IPS-11a (cell line): Measurements from ENCODE around the gene ECE2.
"Not testable (repeated sequence)": the region's sequence is repeated elsewhere in the genome, so short reads cannot be mapped to it uniquely, and the experiment has no call there.

ENCODE experiments used
- H3K4me3 ChIP-seq: one replicate; pipeline ENCODE4 v1.5.1; 2013; ENCODE audit warnings: low read depth, low read length, control low read depth

ECE2 gene

GRCh38 chr3:184262764-184263179, 13.1 kb upstream of the ECE2 start:
- H3K4me3 ChIP-seq, result peak overlapping the region; percentile 17

- not testable (repeated sequence) for H3K4me3 ChIP-seq
Observed at GRCh38 chr3:184267249-184267648, 8.6 kb upstream of the ECE2 start.

- no peak overlapping the region for H3K4me3 ChIP-seq
Observed at GRCh38 chr3:184272269-184272668, 3.6 kb upstream of the ECE2 start.

GRCh38 chr3:184275381-184275701, 481 bp upstream of the ECE2 start:
- H3K4me3 ChIP-seq, result peak overlapping the region; percentile 1

- no peak overlapping the region for H3K4me3 ChIP-seq
Observed at GRCh38 chr3:184277366-184277765, 1.5 kb downstream of the ECE2 start.

GRCh38 chr3:184282941-184283340, 7.1 kb downstream of the ECE2 start:
- no peak overlapping the region for H3K4me3 ChIP-seq

GRCh38 chr3:184283681-184284080, 7.9 kb downstream of the ECE2 start:
- no peak overlapping the region for H3K4me3 ChIP-seq

- no peak overlapping the region for H3K4me3 ChIP-seq
Observed at GRCh38 chr3:184284696-184285095, 8.9 kb downstream of the ECE2 start.

- H3K4me3 ChIP-seq, result no peak overlapping the region
Observed at GRCh38 chr3:184289426-184289938, 13.7 kb downstream of the ECE2 start.

- H3K4me3 ChIP-seq, result no peak overlapping the region
Observed at GRCh38 chr3:184290331-184290730, 14.5 kb downstream of the ECE2 start.

GRCh38 chr3:184291044-184291737, 15.4 kb downstream of the ECE2 start:
- no peak overlapping the region for H3K4me3 ChIP-seq

- H3K4me3 ChIP-seq, result no peak overlapping the region
Observed at GRCh38 chr3:184291738-184292445, 16.1 kb downstream of the ECE2 start.

- H3K4me3 ChIP-seq, result no peak overlapping the region
Observed at GRCh38 chr3:184295771-184296170, 19.9 kb downstream of the ECE2 start.

- H3K4me3 ChIP-seq, result no peak overlapping the region
Observed at GRCh38 chr3:184296616-184297015, 20.8 kb downstream of the ECE2 start.

GRCh38 chr3:184298759-184299487, 23.1 kb downstream of the ECE2 start, which contains the start of gene PSMD2:
Gene PSMD2, plus strand, starts transcription at chr3:184299241. Its CDS starts 26 bp downstream, at chr3:184299267.
- peak within 1 kb of the TSS; percentile 83 for H3K4me3 ChIP-seq

GRCh38 chr3:184299488-184300377, 23.9 kb downstream of the ECE2 start:
- peak overlapping the region; percentile 83 for H3K4me3 ChIP-seq

GRCh38 chr3:184300378-184300720, 24.5 kb downstream of the ECE2 start:
- H3K4me3 ChIP-seq, result peak overlapping the region; percentile 83

- H3K4me3 ChIP-seq, result no peak overlapping the region
Observed at GRCh38 chr3:184305577-184305976, 29.8 kb downstream of the ECE2 start.

GRCh38 chr3:184306341-184306972, 30.6 kb downstream of the ECE2 start:
- no peak overlapping the region for H3K4me3 ChIP-seq

GRCh38 chr3:184307915-184308314, 32.1 kb downstream of the ECE2 start:
- H3K4me3 ChIP-seq, result no peak overlapping the region
